GM19395 (cell line): ENCODE measurements around the gene SPG11.
"Not testable (repeated sequence)": the region's sequence is repeated elsewhere in the genome, so short reads cannot be mapped to it uniquely, and the experiment has no call there.

Source experiments
- ATAC-seq: cut with Tn5 transposase; IDR thresholded peaks from one replicate; pipeline ENCODE4 v1.9.1; 2021; ENCODE audit warnings: mild to moderate bottlenecking, moderate library complexity; ENCODE audit not compliant: unreplicated experiment

SPG11 gene, protein sequence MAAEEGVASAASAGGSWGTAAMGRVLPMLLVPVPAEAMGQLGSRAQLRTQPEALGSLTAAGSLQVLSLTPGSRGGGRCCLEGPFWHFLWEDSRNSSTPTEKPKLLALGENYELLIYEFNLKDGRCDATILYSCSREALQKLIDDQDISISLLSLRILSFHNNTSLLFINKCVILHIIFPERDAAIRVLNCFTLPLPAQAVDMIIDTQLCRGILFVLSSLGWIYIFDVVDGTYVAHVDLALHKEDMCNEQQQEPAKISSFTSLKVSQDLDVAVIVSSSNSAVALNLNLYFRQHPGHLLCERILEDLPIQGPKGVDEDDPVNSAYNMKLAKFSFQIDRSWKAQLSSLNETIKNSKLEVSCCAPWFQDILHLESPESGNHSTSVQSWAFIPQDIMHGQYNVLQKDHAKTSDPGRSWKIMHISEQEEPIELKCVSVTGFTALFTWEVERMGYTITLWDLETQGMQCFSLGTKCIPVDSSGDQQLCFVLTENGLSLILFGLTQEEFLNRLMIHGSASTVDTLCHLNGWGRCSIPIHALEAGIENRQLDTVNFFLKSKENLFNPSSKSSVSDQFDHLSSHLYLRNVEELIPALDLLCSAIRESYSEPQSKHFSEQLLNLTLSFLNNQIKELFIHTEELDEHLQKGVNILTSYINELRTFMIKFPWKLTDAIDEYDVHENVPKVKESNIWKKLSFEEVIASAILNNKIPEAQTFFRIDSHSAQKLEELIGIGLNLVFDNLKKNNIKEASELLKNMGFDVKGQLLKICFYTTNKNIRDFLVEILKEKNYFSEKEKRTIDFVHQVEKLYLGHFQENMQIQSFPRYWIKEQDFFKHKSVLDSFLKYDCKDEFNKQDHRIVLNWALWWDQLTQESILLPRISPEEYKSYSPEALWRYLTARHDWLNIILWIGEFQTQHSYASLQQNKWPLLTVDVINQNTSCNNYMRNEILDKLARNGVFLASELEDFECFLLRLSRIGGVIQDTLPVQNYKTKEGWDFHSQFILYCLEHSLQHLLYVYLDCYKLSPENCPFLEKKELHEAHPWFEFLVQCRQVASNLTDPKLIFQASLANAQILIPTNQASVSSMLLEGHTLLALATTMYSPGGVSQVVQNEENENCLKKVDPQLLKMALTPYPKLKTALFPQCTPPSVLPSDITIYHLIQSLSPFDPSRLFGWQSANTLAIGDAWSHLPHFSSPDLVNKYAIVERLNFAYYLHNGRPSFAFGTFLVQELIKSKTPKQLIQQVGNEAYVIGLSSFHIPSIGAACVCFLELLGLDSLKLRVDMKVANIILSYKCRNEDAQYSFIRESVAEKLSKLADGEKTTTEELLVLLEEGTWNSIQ (N-terminal part only)

GRCh38 chr15:44663410-44664308 lies at the start of gene SPG11:
Gene SPG11, minus strand, starts transcription at chr15:44663662. Its CDS starts 15 bp downstream, at chr15:44663647.
- ATAC-seq: peak; percentile 72

DNA sequence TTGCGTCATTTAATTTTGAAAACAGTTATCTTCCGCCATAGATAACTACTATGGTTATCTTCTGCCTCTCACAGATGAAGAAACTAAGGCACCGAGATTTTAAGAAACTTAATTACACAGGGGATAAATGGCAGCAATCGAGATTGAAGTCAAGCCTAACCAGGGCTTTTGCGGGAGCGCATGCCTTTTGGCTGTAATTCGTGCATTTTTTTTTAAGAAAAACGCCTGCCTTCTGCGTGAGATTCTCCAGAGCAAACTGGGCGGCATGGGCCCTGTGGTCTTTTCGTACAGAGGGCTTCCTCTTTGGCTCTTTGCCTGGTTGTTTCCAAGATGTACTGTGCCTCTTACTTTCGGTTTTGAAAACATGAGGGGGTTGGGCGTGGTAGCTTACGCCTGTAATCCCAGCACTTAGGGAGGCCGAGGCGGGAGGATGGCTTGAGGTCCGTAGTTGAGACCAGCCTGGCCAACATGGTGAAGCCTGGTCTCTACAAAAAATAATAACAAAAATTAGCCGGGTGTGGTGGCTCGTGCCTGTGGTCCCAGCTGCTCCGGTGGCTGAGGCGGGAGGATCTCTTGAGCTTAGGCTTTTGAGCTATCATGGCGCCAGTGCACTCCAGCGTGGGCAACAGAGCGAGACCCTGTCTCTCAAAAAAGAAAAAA lies 49.0 kb upstream of the SPG11 start:
- ATAC-seq: no peak

DNA sequence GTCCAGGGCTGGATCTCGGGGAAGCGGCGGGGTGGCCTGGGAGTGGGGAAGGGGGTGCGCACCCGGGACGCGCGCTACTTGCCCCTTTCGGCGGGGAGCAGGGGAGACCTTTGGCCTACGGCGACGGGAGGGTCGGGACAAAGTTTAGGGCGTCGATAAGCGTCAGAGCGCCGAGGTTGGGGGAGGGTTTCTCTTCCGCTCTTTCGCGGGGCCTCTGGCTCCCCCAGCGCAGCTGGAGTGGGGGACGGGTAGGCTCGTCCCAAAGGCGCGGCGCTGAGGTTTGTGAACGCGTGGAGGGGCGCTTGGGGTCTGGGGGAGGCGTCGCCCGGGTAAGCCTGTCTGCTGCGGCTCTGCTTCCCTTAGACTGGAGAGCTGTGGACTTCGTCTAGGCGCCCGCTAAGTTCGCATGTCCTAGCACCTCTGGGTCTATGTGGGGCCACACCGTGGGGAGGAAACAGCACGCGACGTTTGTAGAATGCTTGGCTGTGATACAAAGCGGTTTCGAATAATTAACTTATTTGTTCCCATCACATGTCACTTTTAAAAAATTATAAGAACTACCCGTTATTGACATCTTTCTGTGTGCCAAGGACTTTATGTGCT lies 48.4 kb upstream of the SPG11 start:
- ATAC-seq: peak; percentile 22

- ATAC-seq: peak; percentile 79
Observed at GRCh38 chr15:44711096-44711742, 47.8 kb upstream of the SPG11 start, which contains the start of the genes B2M and PATL2. Gene B2M, plus strand, starts transcription at chr15:44711517. Its CDS starts 30 bp downstream, at chr15:44711547. Gene PATL2, minus strand, starts transcription at chr15:44711323. Its CDS starts 34,833 bp downstream, at chr15:44676490.

DNA sequence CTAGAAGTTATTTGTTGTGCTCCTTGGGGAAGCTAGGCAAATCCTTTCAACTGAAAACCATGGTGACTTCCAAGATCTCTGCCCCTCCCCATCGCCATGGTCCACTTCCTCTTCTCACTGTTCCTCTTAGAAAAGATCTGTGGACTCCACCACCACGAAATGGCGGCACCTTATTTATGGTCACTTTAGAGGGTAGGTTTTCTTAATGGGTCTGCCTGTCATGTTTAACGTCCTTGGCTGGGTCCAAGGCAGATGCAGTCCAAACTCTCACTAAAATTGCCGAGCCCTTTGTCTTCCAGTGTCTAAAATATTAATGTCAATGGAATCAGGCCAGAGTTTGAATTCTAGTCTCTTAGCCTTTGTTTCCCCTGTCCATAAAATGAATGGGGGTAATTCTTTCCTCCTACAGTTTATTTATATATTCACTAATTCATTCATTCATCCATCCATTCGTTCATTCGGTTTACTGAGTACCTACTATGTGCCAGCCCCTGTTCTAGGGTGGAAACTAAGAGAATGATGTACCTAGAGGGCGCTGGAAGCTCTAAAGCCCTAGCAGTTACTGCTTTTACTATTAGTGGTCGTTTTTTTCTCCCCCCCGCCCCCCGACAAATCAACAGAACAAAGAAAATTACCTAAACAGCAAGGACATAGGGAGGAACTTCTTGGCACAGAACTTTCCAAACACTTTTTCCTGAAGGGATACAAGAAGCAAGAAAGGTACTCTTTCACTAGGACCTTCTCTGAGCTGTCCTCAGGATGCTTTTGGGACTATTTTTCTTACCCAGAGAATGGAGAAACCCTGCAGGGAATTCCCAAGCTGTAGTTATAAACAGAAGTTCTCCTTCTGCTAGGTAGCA lies 47.0 kb upstream of the SPG11 start:
- ATAC-seq: no peak

GRCh38 chr15:44706946-44707636 lies 43.6 kb upstream of the SPG11 start:
- no peak for ATAC-seq

DNA sequence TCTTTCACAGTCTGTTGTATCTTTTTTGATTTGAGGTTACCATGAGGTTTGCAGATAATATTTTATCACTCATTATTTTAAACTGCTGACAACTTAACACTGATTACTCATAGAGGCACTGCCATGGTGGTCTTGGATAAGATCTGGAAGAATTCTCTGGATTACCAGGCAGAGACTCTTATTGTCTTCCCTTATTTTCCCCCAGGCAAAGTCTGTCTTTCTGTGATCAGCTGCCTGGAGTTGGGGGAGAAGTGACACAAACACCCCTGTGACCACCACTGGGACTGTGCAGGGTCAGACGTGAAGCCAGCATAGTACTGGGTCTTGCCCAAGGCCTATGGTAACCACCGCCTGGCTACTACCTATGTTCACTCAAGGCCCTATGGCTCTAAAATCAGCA lies 42.9 kb upstream of the SPG11 start:
- no peak for ATAC-seq

GRCh38 chr15:44705986-44706385 lies 42.5 kb upstream of the SPG11 start:
- no peak for ATAC-seq

- not testable (repeated sequence) for ATAC-seq
Observed at GRCh38 chr15:44700676-44701075, 37.2 kb upstream of the SPG11 start.

DNA sequence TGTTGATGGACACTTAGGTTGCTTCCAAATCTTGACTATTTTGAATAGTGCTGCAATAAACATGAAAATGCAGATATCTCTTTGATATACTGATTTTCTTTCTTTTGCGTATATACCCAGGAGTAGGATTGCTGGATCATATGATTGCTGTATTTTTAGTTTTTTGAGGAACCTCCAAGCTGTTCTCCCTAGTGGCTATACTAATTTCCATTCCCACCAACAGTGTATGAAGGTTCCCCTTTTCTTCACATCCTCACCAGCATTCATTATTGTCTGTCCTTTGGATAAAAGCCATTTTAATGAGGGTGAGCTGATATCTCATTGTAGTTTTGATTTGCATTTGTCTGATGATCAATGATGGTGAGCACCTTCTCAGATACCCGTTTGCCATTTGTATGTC lies 35.2 kb upstream of the SPG11 start:
- ATAC-seq: no peak

DNA sequence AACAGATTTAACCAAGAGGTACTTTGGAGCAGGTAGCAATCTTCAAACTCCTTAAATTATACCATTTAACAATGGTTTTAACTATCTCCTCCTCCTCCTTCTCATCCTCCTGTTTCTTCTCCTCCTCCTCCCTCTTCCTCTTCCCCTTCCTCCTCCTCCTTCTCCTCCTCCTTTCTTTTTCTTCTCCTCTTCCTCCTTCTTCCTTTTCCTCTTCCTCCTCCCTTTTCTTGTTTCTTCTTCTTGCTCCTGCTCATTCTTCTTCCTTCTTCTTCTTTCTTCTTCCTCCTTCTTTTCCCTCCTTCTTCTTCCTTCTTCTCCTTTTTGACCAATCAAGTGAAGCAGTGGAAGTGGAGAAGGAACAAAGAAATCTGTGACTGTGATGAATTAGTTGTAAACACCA lies 33.6 kb upstream of the SPG11 start:
- ATAC-seq: no peak

DNA sequence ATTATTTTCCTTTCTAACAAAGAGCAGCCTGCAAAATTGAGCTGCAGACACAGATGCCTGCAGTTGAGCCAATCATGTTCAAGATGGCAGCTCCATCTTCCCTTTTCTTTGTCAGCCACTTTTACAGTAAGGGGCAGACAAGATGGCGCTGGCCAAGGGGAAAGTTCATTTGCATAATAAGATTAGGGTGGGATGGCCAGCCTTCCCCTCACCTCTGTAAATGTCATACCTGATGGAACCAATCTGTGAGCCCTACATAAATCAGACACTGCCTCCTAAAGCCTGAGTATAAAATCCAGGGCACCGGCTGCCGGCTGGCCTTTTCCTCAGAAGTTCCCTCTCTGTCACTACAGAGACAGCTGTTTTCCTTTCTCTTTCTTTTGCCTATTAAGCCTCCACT lies 31.8 kb upstream of the SPG11 start:
- ATAC-seq: no peak

DNA sequence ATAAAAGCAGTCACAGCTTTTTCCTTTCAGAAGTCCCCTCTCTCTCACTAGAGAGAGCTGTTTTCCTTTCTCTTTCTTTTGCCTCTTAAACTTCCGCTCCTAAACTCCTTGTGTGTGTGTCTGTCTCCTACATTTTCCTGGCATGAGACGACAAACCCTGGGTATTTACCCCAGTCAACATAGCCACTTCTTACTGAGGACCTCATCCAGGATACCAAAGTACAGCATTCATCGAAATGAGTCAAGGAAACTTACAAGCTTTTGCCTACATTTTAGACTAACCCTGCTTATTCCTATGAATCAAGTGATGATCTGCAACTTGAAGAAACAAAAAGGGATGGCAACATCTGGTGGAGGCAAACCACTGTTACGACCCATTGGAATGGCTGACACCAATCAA lies 31.0 kb upstream of the SPG11 start:
- ATAC-seq: no peak

DNA sequence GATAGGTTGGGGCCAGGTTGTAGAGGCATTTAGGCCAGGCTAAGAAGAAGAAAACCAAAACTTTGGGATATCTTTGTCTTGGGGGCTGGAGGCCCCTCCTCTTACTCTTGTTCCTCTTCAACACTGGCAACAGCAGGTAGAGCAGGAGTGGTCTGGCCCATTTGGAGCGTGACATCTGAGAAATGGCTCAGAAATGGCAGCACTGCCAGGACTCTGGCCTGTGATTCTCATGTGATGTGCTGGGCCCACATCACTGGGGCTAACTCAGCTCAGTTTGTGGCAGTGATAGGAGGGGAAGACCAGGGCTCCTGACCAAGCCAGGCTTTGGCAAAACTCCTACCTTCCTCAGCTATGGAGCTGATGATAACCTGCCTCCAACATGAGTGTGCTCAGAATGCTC lies 29.2 kb upstream of the SPG11 start:
- ATAC-seq: no peak

DNA sequence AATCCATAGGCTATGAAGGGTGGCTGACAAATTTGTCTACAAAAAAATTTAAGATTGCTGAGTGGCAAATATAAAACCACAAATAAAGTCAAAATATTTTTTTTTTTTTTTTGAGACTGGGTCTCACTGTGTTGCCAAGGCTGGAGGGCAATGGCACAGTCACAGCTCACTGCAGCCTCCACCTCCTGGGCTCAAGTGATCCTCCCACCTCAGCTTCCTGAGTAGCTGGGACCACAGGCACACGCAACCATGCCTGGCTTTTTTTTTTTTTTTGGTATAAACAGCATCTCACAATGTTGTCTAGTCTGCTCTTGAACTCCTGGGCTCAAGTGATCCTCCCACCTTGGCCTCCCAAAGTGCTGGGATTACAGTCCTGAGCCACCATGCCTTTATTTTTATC lies 26.8 kb upstream of the SPG11 start:
- not testable (repeated sequence) for ATAC-seq

- not testable (repeated sequence) for ATAC-seq
Observed at GRCh38 chr15:44689318-44689717, 25.9 kb upstream of the SPG11 start.
